Measurements from ENCODE around the gene WDR44. TPM values are rescaled to one million over a fixed set of nuclear protein-coding genes. Genes with fewer than 3 reads are reported as not detected.

Gene WDR44
- total RNA-seq, 1 donor from 2014 or later: 50.1 TPM

DNA sequence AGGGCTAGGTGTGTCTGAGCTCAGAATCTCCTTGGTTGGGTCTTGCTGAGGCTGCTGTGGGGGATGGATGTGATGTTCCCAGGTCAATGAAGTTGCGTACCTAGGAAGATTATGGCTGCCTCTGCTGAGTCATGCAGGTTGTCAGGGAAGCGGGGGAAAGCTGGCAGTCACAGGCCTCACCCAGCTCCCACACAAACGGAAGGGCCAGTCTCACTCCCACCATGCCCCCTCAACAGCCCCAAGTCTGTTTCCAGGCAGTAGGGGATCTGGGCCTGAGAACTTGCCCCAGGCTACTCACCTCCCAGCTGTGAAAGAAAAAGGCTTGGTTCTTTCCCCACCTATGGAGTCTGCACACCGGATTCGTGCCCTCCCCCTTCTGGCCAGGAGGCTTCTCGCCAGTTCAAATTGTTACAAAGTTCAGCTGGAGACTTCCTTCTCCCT, 72.9 kb downstream of the WDR44 start:
- H3K4me1 ChIP-seq (ENCODE audit: control insufficient read depth in 3 of 3, insufficient read depth in 3 of 3, low read length in 3 of 3): no peaks in the 10 kb centered on the region
- no peak overlapping the region for H3K9ac ChIP-seq (ENCODE audit: low read depth in 1 of 3, low read length in 3 of 3)
- no peaks in the 10 kb centered on the region for H3K36me3 ChIP-seq (ENCODE audit: control insufficient read depth in 3 of 3, insufficient read depth in 3 of 3, low read length in 3 of 3)
- no peak overlapping the region for H3K4me3 ChIP-seq (ENCODE audit: low read length in 3 of 3)
- no peaks in the 10 kb centered on the region for H3K9me3 ChIP-seq (ENCODE audit: control insufficient read depth in 3 of 3, low read length in 3 of 3)
- no peaks in the 10 kb centered on the region for H3K27me3 ChIP-seq (ENCODE audit: control insufficient read depth in 3 of 3, insufficient read depth in 3 of 3, low read length in 3 of 3)
- no peak overlapping the region for H3K27ac ChIP-seq (ENCODE audit: low read depth, low read length)

DNA sequence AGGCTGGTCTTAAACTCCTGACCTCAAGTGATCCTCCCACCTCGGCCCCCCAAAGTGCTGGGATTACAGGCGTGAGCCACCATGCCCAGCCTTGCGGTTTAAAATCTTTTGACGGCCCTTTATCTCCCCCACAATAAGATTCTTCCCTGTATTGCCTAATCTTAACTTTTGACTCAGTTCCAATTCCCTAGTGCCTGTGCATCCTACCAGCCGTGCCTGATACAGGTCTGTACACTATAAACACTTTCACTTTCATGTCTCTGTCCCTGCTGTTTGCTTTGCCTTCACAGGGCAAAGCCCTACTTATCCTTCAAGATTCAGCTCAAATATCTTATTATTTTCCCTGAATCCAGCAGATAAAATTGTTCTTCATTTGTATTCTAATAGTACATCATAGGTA, 74.6 kb downstream of the WDR44 start:
- H3K27ac ChIP-seq (ENCODE audit: low read depth, low read length): no peak overlapping the region
- no peaks in the 10 kb centered on the region for H3K27me3 ChIP-seq (ENCODE audit: control insufficient read depth in 3 of 3, insufficient read depth in 3 of 3, low read length in 3 of 3)
- H3K4me3 ChIP-seq (ENCODE audit: low read length in 3 of 3): no peak overlapping the region
- no peaks in the 10 kb centered on the region for H3K9me3 ChIP-seq (ENCODE audit: control insufficient read depth in 3 of 3, low read length in 3 of 3)
- H3K4me1 ChIP-seq (ENCODE audit: control insufficient read depth in 3 of 3, insufficient read depth in 3 of 3, low read length in 3 of 3): no peaks in the 10 kb centered on the region
- no peak overlapping the region for H3K9ac ChIP-seq (ENCODE audit: low read depth in 1 of 3, low read length in 3 of 3)
- H3K36me3 ChIP-seq (ENCODE audit: control insufficient read depth in 3 of 3, insufficient read depth in 3 of 3, low read length in 3 of 3): no peaks in the 10 kb centered on the region

DNA sequence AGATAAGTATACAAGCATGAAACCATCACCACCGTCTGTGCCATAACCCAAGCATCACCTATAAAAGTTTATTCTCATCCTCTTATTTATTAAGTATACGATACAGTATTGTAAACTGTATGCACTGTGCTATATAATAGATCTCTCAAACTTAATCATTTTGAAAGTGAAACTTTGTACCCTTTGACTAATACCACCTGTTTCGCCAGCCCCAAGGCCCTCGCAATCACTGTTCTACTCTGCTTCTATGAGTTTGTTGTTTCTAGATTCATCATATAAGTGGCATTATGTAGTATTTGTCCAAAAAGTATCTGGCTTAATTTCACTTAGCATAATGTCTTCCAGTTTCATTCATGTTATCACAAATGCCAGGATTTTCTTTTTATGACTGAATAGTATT, 77.7 kb downstream of the WDR44 start:
- Histone ChIP-seq H3K36me3 (ENCODE audit: control insufficient read depth in 3 of 3, insufficient read depth in 3 of 3, low read length in 3 of 3) (no peaks in the 10 kb centered on the region), H3K27ac (ENCODE audit: low read depth, low read length) (no peak overlapping the region), H3K9me3 (ENCODE audit: control insufficient read depth in 3 of 3, low read length in 3 of 3) (no peaks in the 10 kb centered on the region), H3K4me1 (ENCODE audit: control insufficient read depth in 3 of 3, insufficient read depth in 3 of 3, low read length in 3 of 3) (no peaks in the 10 kb centered on the region), H3K9ac (ENCODE audit: low read depth in 1 of 3, low read length in 3 of 3) (no peak overlapping the region), H3K4me3 (ENCODE audit: low read length in 3 of 3) (no peak overlapping the region), H3K27me3 (ENCODE audit: control insufficient read depth in 3 of 3, insufficient read depth in 3 of 3, low read length in 3 of 3) (no peaks in the 10 kb centered on the region)

DNA sequence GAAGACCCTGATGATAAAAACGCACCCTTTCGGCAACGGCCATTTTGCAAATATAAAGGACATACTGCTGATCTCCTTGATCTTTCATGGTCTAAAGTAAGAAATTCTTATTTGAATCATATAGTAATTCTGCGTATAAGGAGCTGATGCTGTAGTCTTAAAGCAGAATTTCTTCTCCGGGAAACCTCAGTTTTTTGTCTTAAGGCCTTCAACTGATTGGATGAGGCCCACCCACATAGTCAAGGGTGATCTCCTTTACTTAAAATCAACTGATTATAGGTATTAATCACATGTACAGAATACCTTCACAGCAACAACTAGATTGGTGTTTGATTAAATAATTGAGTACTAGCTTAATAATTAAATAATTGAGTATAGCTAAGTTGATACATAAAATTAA, 86.9 kb downstream of the WDR44 start:
- H3K36me3 ChIP-seq (ENCODE audit: control insufficient read depth in 3 of 3, insufficient read depth in 3 of 3, low read length in 3 of 3): peaks cover 0 to 11% (median 7%) of the 10 kb centered on the region in 3 donors

DNA sequence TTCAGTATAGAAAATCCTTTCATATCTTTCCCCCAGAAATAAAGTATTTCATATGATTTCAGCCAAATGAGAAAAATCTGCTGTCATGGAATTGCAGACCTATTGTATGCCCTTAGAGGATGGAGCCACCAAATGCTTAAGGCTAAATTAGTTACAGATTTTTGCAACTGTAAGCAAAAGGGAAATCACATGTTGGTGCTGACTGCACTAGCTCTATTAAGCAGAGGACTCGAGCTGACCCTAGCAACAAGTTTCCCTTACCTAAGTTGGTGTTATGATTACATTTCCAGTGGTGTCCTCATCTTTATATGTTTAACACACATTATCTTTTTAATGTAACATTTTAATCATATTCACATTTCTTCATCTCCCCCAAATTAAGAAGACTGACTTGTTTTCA, 91.4 kb downstream of the WDR44 start:
- Histone ChIP-seq H3K4me1 (ENCODE audit: control insufficient read depth in 3 of 3, insufficient read depth in 3 of 3, low read length in 3 of 3) (no peaks in the 10 kb centered on the region), H3K9ac (ENCODE audit: low read depth in 1 of 3, low read length in 3 of 3) (no peak overlapping the region), H3K4me3 (ENCODE audit: low read length in 3 of 3) (no peak overlapping the region), H3K27me3 (ENCODE audit: control insufficient read depth in 3 of 3, insufficient read depth in 3 of 3, low read length in 3 of 3) (no peaks in the 10 kb centered on the region), H3K27ac (ENCODE audit: low read depth, low read length) (no peak overlapping the region), H3K9me3 (ENCODE audit: control insufficient read depth in 3 of 3, low read length in 3 of 3) (no peaks in the 10 kb centered on the region), H3K36me3 (ENCODE audit: control insufficient read depth in 3 of 3, insufficient read depth in 3 of 3, low read length in 3 of 3) (peaks cover 0 to 15% (median 12%) of the 10 kb centered on the region in 3 donors)

More for the DNA sequence above, 86.9 kb downstream of the WDR44 start:
- Histone ChIP-seq H3K27me3 (ENCODE audit: control insufficient read depth in 3 of 3, insufficient read depth in 3 of 3, low read length in 3 of 3) (no peaks in the 10 kb centered on the region), H3K9me3 (ENCODE audit: control insufficient read depth in 3 of 3, low read length in 3 of 3) (no peaks in the 10 kb centered on the region), H3K4me3 (ENCODE audit: low read length in 3 of 3) (no peak overlapping the region), H3K4me1 (ENCODE audit: control insufficient read depth in 3 of 3, insufficient read depth in 3 of 3, low read length in 3 of 3) (no peaks in the 10 kb centered on the region), H3K9ac (ENCODE audit: low read depth in 1 of 3, low read length in 3 of 3) (no peak overlapping the region), H3K27ac (ENCODE audit: low read depth, low read length) (no peak overlapping the region)

DNA sequence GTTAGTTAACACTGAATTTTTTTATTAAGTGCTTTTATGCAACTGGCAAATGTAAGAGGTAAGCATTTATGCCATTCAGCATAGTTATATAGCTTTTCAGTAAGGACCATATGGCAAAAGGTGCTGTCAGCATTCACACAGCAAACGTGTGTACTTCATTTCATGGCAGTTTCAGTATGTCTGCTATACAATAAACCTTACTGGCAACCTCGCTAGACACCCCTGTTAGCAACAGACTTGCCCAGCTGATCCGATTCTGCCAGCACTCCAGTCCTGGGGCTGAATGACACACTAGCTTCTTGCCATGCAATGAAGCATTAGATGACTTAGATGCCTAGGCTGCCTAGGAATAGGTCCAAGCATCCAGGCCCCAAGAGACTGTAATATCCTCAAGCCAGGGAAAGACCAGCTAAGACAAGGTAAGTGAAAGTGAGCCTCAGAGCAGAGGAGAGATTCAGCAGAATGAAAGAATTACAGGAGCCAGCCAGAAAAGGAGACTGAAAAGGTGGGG, 102.4 kb downstream of the WDR44 start:
- no peaks in the 10 kb centered on the region for H3K9me3 ChIP-seq (ENCODE audit: control insufficient read depth in 3 of 3, low read length in 3 of 3)
- H3K36me3 ChIP-seq (ENCODE audit: control insufficient read depth in 3 of 3, insufficient read depth in 3 of 3, low read length in 3 of 3): peaks cover 0 to 3% (median 3%) of the 10 kb centered on the region in 3 donors
- no peak overlapping the region for H3K9ac ChIP-seq (ENCODE audit: low read depth in 1 of 3, low read length in 3 of 3)
- no peaks in the 10 kb centered on the region for H3K4me1 ChIP-seq (ENCODE audit: control insufficient read depth in 3 of 3, insufficient read depth in 3 of 3, low read length in 3 of 3)
- no peaks in the 10 kb centered on the region for H3K27me3 ChIP-seq (ENCODE audit: control insufficient read depth in 3 of 3, insufficient read depth in 3 of 3, low read length in 3 of 3)
- H3K4me3 ChIP-seq (ENCODE audit: low read length in 3 of 3): no peak overlapping the region
- H3K27ac ChIP-seq (ENCODE audit: low read depth, low read length): no peak overlapping the region

DNA sequence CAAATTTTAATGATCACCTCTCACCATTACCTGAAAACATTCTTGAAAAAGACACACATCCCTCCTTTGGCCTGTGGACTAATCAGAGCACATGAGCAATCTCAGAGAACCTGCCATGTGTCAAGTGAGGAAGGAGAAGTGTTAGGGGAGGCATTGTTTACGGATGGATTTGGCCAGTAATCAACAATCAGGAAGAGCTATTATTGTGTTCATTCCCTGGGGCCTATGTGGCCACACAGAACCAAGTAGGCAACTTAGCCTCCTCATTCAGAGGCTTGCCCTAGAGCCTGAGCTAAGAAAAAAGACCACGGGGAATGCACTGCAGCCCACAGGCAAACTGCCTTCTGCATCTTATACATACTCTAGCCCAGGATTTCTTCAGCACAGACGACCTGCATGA, 109.1 kb downstream of the WDR44 start:
- Histone ChIP-seq H3K9ac (ENCODE audit: low read depth in 1 of 3, low read length in 3 of 3) (no peak overlapping the region), H3K27me3 (ENCODE audit: control insufficient read depth in 3 of 3, insufficient read depth in 3 of 3, low read length in 3 of 3) (no peaks in the 10 kb centered on the region), H3K9me3 (ENCODE audit: control insufficient read depth in 3 of 3, low read length in 3 of 3) (no peaks in the 10 kb centered on the region), H3K27ac (ENCODE audit: low read depth, low read length) (no peak overlapping the region), H3K36me3 (ENCODE audit: control insufficient read depth in 3 of 3, insufficient read depth in 3 of 3, low read length in 3 of 3) (no peaks in the 10 kb centered on the region), H3K4me1 (ENCODE audit: control insufficient read depth in 3 of 3, insufficient read depth in 3 of 3, low read length in 3 of 3) (no peaks in the 10 kb centered on the region), H3K4me3 (ENCODE audit: low read length in 3 of 3) (no peak overlapping the region)

DNA sequence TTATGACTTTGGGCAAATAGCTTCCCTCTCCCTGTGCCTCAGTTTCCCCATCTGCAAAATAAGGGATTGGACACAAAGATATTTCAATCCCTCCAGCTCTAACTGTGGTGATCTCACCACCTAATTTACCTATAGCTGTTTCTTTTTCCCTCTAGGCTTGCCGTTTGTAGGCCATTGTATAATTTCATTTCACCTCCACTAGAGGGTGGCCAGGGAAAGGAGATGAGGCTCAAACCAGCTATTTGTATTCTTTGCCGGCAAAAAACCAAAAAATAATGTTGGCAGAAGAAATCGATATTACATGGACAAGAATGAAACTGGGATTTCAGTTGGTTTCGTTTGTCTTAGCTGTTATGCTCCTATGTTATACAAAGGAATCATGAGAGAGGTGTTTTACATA, 113.6 kb downstream of the WDR44 start:
- Histone ChIP-seq H3K4me3 (ENCODE audit: low read length in 3 of 3) (no peak overlapping the region), H3K27ac (ENCODE audit: low read depth, low read length) (no peak overlapping the region), H3K36me3 (ENCODE audit: control insufficient read depth in 3 of 3, insufficient read depth in 3 of 3, low read length in 3 of 3) (no peaks in the 10 kb centered on the region)

DNA sequence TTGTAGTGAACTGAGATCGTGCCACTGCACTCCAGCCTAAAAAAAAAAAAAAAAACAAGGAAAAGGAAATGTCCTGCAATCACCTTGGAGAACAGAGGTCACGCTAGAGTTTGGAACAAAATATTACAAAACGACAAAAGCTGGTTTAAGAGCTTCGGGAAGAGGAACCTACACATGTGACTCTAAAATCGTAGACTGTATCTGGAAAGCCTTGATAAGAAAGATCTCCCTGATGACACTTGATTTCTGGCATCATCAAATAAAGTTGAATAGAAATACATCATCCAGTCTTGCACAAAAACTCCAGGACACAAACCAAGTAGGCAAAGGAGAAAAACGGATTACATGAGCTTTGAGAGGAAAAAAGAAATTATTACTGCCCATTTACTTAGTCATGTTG, 118.6 kb downstream of the WDR44 start:
- Histone ChIP-seq H3K36me3 (ENCODE audit: control insufficient read depth in 3 of 3, insufficient read depth in 3 of 3, low read length in 3 of 3) (no peaks in the 10 kb centered on the region), H3K9me3 (ENCODE audit: control insufficient read depth in 3 of 3, low read length in 3 of 3) (no peaks in the 10 kb centered on the region), H3K9ac (ENCODE audit: low read depth in 1 of 3, low read length in 3 of 3) (no peak overlapping the region), H3K27ac (ENCODE audit: low read depth, low read length) (no peak overlapping the region), H3K4me1 (ENCODE audit: control insufficient read depth in 3 of 3, insufficient read depth in 3 of 3, low read length in 3 of 3) (no peaks in the 10 kb centered on the region), H3K4me3 (ENCODE audit: low read length in 3 of 3) (no peak overlapping the region), H3K27me3 (ENCODE audit: control insufficient read depth in 3 of 3, insufficient read depth in 3 of 3, low read length in 3 of 3) (no peaks in the 10 kb centered on the region)

More for the DNA sequence above, 113.6 kb downstream of the WDR44 start:
- Histone ChIP-seq H3K27me3 (ENCODE audit: control insufficient read depth in 3 of 3, insufficient read depth in 3 of 3, low read length in 3 of 3) (no peaks in the 10 kb centered on the region), H3K4me1 (ENCODE audit: control insufficient read depth in 3 of 3, insufficient read depth in 3 of 3, low read length in 3 of 3) (no peaks in the 10 kb centered on the region), H3K9me3 (ENCODE audit: control insufficient read depth in 3 of 3, low read length in 3 of 3) (no peaks in the 10 kb centered on the region), H3K9ac (ENCODE audit: low read depth in 1 of 3, low read length in 3 of 3) (no peak overlapping the region)

DNA sequence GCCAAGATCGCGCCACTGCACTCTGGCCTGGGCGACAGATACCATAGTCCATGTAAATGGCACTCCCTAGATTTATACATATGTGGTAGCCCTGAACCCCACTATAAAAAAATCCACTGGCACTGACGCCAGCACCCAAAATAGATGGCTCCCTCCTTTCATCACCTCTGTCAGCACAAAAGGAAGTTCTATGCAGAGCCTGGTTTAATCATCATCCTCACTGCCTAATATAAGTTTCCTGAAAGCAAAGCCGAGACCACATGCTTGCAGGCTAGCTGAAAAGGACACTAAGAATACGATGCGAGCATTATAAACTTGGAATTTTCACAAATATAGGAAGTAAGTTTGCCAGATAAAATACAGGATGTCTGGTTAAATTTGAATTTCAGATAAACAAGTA, 122.2 kb downstream of the WDR44 start:
- Histone ChIP-seq H3K4me3 (ENCODE audit: low read length in 3 of 3) (no peak overlapping the region), H3K27me3 (ENCODE audit: control insufficient read depth in 3 of 3, insufficient read depth in 3 of 3, low read length in 3 of 3) (no peaks in the 10 kb centered on the region), H3K9me3 (ENCODE audit: control insufficient read depth in 3 of 3, low read length in 3 of 3) (no peaks in the 10 kb centered on the region), H3K4me1 (ENCODE audit: control insufficient read depth in 3 of 3, insufficient read depth in 3 of 3, low read length in 3 of 3) (no peaks in the 10 kb centered on the region), H3K36me3 (ENCODE audit: control insufficient read depth in 3 of 3, insufficient read depth in 3 of 3, low read length in 3 of 3) (no peaks in the 10 kb centered on the region), H3K9ac (ENCODE audit: low read depth in 1 of 3, low read length in 3 of 3) (no peak overlapping the region), H3K27ac (ENCODE audit: low read depth, low read length) (no peak overlapping the region)

Data from skeletal muscle tissue (tissue), 4 donors.